ENCODE results near the gene WNT6. TPM values are rescaled to one million over a fixed set of nuclear protein-coding genes. Genes with fewer than 3 reads are reported as not detected.

Gene WNT6
- total and polyA plus RNA-seq, 2 of the 8 experiments (the other 6 are each of a cell fraction or from before 2014, with no cell fraction given) = not detected

DNA sequence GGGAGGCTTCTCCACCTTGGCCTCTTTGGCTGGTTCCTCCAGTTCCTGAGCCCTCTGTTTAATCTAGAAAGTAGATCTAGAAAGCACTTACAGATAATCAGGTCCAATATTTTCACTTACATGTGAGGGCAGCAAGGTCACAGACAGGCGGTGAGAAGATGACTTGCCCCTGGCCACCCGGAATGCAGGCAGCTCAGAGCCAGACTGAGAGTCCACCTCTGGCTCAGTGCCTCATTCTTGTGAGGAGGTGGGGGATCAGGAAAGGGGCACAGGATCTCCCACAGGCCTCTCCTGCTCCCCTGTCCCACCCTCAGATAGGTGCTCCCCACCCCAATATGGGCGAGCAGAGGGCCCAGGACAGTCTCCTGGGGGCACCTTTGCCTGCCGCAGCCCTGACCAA lies 5.8 kb downstream of the WNT6 start:
- Histone ChIP-seq H2AK5ac (ENCODE audit: low read depth, low read length) (no peak overlapping the region), H3K56ac (replicated peaks; ENCODE audit: insufficient read length, low read depth, low read length) (no peak overlapping the region), H2BK120ac (replicated peaks; ENCODE audit: low read depth, low read length) (no peak overlapping the region), H2AFZ (ENCODE audit: low read length) (no peak overlapping the region), H3K27ac (ENCODE audit: low read depth, low read length) (no peak overlapping the region), H3K14ac (ENCODE audit: insufficient read length) (no peak overlapping the region), H4K91ac (replicated peaks; ENCODE audit: insufficient read length, low read length) (no peak overlapping the region), H2BK15ac (ENCODE audit: low read length) (no peak overlapping the region), H4K5ac (ENCODE audit: insufficient read length, low read depth, low read length) (no peak overlapping the region), H2BK12ac (ENCODE audit: low read depth, low read length) (peak overlapping the region; percentile 68; the same call in 1 of the 2 replicates), H3K23ac (ENCODE audit: insufficient read length) (no peak overlapping the region), H3K4me1 (replicated peaks in 1 of 4; ENCODE audit: control insufficient read depth in 3 of 4, insufficient read depth in 4 of 4, low read length in 3 of 4) (peaks cover 0 to 8% (median 6%) of the 10 kb centered on the region in 4 experiments), H2BK5ac (ENCODE audit: low read depth, low read length) (no peak overlapping the region), H3K18ac (ENCODE audit: extremely low read depth, low read length) (no peak overlapping the region), H3K4me3 (ENCODE audit: extremely low read depth in 1 of 4, insufficient read depth in 2 of 4, low read depth in 3 of 4, low read length in 4 of 4) (no peak overlapping the region), H3K27me3 (replicated peaks in 1 of 4; ENCODE audit: control insufficient read depth in 3 of 4, extremely low read depth in 1 of 4, insufficient read depth in 3 of 4, low read length in 3 of 4) (peaks cover 61 to 94% (median 87%) of the 10 kb centered on the region in 4 experiments), H2BK20ac (ENCODE audit: low read length) (no peak overlapping the region), H3K4ac (replicated peaks; ENCODE audit: insufficient read length, low read depth, low read length) (no peak overlapping the region), H3K23me2 (ENCODE audit: low read depth, low read length) (no peaks in the 10 kb centered on the region; the same call in 1 of the 2 replicates), H4K8ac (ENCODE audit: extremely low read depth, insufficient read depth, low read length) (no peak overlapping the region), H3K79me2 (ENCODE audit: control insufficient read depth in 1 of 2, insufficient read depth in 2 of 2, low read length in 2 of 2) (no peaks in the 10 kb centered on the region), H4K20me1 (replicated peaks in 1 of 2; ENCODE audit: control insufficient read depth in 1 of 2, insufficient read depth in 2 of 2, low read length in 2 of 2) (peaks cover 8 to 9% of the 10 kb centered on the region in 2 experiments), H3K9ac (replicated peaks in 1 of 4; ENCODE audit: extremely low read depth in 1 of 4, low read depth in 3 of 4, low read length in 3 of 4) (no peak overlapping the region), H3K36me3 (ENCODE audit: control insufficient read depth in 2 of 4, insufficient read depth in 4 of 4, low read length in 3 of 4) (no peaks in the 10 kb centered on the region), H3K79me1 (ENCODE audit: low read depth, low read length) (no peaks in the 10 kb centered on the region), H3K4me2 (ENCODE audit: insufficient read depth in 1 of 2, low read depth in 2 of 2, low read length in 2 of 2) (no peak overlapping the region), H3K9me3 (ENCODE audit: insufficient read depth in 2 of 2, low read depth in 1 of 2, low read length in 1 of 2) (no peaks in the 10 kb centered on the region)
- no peak for FAIRE-seq
- ChIA-PET POLR2A (ENCODE audit: partially characterized antibody) (no interaction called here), CTCF (ENCODE audit: partially characterized antibody) (interaction anchor here (0.7 to 7.4 kb wide), 8 partner anchors 8 to 230 kb away, joined by 3 to 83 read pairs (median 8); no protein-coding TSS in a partner anchor)
- DNase-seq (ENCODE audit: low read depth in 1 of 2, low spot score in 2 of 2) = no peak
- WGBS, 2 experiments (ENCODE audit: extremely low coverage in 1 of 2, insufficient coverage in 1 of 2, insufficient read length in 1 of 2, insufficient replicate concordance in 2 of 2, low coverage in 1 of 2, low lambda C conversion rate in 2 of 2, missing lambda C conversion rate in 1 of 2) = 91% methylated on average over 4 of the region's 4 CpGs; no CpG with 5 or more reads in 1 of the 2 experiments
- TF ChIP-seq HDAC6 (IDR thresholded peaks at IDR 0.05; ENCODE audit: low read depth, low read length) (no peak), KDM4A (IDR thresholded peaks at IDR 0.05; ENCODE audit: low read depth, low read length, severe bottlenecking) (no peak)
